GM19193 (cell line): ENCODE results near the gene CELA2B.

Source experiments
- POLR2A ChIP-seq: IDR thresholded peaks from 4 replicates; pipeline ENCODE4 v1.6.1; 2011; ENCODE audit not compliant: insufficient read depth, insufficient read length; ENCODE audit errors: extremely low read depth

Gene CELA2B

GRCh38 chr1:15500184-15501178 lies 24.6 kb downstream of the CELA2B start:
- no peak for TF ChIP-seq POLR2A

GRCh38 chr1:15501208-15502032 lies 25.5 kb downstream of the CELA2B start:
- no peak for TF ChIP-seq POLR2A

GRCh38 chr1:15504436-15504835 lies 28.5 kb downstream of the CELA2B start:
- no peak for TF ChIP-seq POLR2A

- no peak for TF ChIP-seq POLR2A
These were observed 30.9 kb downstream of the CELA2B start for GRCh38 chr1:15506831-15507230.

GRCh38 chr1:15507278-15507677 lies 31.4 kb downstream of the CELA2B start:
- TF ChIP-seq POLR2A: no peak

- TF ChIP-seq POLR2A: no peak
These were observed 33.0 kb downstream of the CELA2B start for GRCh38 chr1:15508700-15509487.

- TF ChIP-seq POLR2A: no peak
These were observed 33.7 kb downstream of the CELA2B start for GRCh38 chr1:15509586-15509985.

GRCh38 chr1:15510611-15511405 lies 34.9 kb downstream of the CELA2B start:
- no peak for TF ChIP-seq POLR2A

- TF ChIP-seq POLR2A: no peak
These were observed 37.3 kb downstream of the CELA2B start for GRCh38 chr1:15513192-15513591.

- no peak for TF ChIP-seq POLR2A
These were observed 38.0 kb downstream of the CELA2B start for GRCh38 chr1:15513919-15514318.

- no peak for TF ChIP-seq POLR2A
These were observed 39.2 kb downstream of the CELA2B start for GRCh38 chr1:15515022-15515663.

GRCh38 chr1:15519625-15520024 lies 43.7 kb downstream of the CELA2B start:
- no peak for TF ChIP-seq POLR2A

- no peak for TF ChIP-seq POLR2A
These were observed 46.6 kb downstream of the CELA2B start for GRCh38 chr1:15522551-15522950.

GRCh38 chr1:15523104-15524020 lies 47.5 kb downstream of the CELA2B start:
- no peak for TF ChIP-seq POLR2A

GRCh38 chr1:15524021-15524282 lies 48.0 kb downstream of the CELA2B start, which contains the start of gene CASP9:
CASP9 (minus strand) TSS chr1:15524215; CDS start chr1:15524200, 15 bp downstream.
- peak; percentile 63 for TF ChIP-seq POLR2A
